ENCODE results near the gene ITIH1.
A peak's percentile ranks its signal among the peaks of the same experiment; 100 is the strongest.
"Not testable (repeated sequence)": the region's sequence is repeated elsewhere in the genome, so short reads cannot be mapped to it uniquely, and the experiment has no call there.

Gene ITIH1

DNA sequence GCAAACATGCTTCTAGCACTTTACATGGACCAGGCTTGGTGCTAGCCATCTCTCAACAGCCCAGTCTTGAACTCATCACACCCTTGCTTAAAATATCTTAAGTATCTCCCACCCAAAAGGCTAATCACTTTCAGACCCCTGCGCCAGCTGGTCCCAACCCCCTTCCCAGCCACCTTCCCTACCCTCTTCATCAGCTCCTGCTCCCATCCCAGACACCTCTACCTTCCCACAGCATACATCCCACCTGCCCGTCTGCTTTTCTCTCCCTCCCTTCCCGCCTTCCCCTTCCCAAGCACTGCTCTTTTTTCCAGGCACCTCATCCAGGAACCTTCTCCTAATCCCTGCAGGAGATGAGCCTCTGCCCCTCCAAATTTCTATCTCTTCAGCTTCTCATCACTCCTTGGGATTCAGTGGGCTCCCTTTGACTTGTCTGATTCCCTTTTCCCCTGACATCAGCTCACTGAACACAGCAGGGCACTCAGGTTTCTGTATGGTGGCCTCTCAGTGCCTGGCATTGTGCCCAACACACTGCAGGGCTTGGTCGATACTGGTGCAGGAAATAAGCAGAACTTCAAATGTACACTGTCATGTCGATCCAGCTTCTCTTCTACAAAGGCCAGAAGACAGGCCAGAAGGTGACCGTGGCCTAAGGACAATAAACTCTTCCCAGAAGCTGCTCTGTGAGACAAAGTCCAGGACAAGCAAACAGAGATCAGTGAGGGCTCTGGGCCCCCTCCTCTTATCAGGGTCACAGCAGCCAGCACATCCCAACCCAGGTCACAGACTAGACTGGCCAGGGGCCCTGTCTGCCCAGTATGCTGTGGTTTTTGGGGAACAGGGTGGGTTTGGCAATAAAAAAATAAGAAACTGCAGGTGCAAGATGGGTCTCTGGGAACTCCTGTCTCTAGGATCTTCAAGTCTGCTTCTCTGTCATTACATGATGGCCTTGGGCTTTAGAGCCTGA lies 2.2 kb upstream of the ITIH1 start:
- no peaks in the 10 kb centered on the region for H3K9me3 ChIP-seq (ENCODE audit: insufficient read depth, low read length)
- peaks cover 38% of the 10 kb centered on the region for H3K4me1 ChIP-seq (ENCODE audit: low read length)
- no peaks in the 10 kb centered on the region for H3K27me3 ChIP-seq (ENCODE audit: low read depth, low read length)
- no peak overlapping the region for H3K27ac ChIP-seq (ENCODE audit: low read length)
- H3K4me3 ChIP-seq (ENCODE audit: low read length): no peak overlapping the region
- no peak overlapping the region for H2AFZ ChIP-seq (ENCODE audit: low read depth, low read length)
- no peaks in the 10 kb centered on the region for H4K20me1 ChIP-seq (ENCODE audit: insufficient read depth, low read length)
- H3K9ac ChIP-seq (ENCODE audit: low read length): no peak overlapping the region
- H3K36me3 ChIP-seq (replicated peaks; ENCODE audit: low read depth, low read length): no peaks in the 10 kb centered on the region
- H3K79me2 ChIP-seq (ENCODE audit: low read length): peaks cover 5% of the 10 kb centered on the region
- no peak for TF ChIP-seq EZH2phosphoT487 (IDR thresholded peaks at IDR 0.05; ENCODE audit: low read depth)
- TF ChIP-seq, protein P1, sequence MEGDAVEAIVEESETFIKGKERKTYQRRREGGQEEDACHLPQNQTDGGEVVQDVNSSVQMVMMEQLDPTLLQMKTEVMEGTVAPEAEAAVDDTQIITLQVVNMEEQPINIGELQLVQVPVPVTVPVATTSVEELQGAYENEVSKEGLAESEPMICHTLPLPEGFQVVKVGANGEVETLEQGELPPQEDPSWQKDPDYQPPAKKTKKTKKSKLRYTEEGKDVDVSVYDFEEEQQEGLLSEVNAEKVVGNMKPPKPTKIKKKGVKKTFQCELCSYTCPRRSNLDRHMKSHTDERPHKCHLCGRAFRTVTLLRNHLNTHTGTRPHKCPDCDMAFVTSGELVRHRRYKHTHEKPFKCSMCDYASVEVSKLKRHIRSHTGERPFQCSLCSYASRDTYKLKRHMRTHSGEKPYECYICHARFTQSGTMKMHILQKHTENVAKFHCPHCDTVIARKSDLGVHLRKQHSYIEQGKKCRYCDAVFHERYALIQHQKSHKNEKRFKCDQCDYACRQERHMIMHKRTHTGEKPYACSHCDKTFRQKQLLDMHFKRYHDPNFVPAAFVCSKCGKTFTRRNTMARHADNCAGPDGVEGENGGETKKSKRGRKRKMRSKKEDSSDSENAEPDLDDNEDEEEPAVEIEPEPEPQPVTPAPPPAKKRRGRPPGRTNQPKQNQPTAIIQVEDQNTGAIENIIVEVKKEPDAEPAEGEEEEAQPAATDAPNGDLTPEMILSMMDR (IDR thresholded peaks at IDR 0.05; ENCODE audit: low read depth, low read length): no peak
- H3K4me2 ChIP-seq (ENCODE audit: low read length): no peak overlapping the region

DNA sequence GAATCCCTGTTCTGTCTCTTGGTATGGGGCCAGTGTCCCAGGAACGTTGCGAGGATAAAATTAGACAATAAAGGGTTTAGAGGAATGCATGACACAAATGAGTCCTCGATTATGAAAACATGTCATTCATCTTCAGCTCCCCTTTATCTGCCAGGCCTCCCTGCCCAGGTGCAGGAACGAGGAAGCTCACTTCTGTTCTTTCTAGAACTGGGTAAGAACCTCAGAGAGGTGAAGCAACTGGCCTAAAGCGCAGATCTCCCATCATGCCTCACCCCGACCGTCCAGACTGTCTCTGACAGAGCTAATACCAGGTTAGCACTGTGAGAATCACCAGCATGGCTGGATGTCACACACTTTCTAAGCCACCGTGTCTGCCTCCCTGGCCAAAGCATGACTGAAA lies 1.5 kb upstream of the ITIH1 start:
- Histone ChIP-seq H3K4me1 (ENCODE audit: low read length) (peaks cover 41% of the 10 kb centered on the region), H3K36me3 (replicated peaks; ENCODE audit: low read depth, low read length) (no peaks in the 10 kb centered on the region), H4K20me1 (ENCODE audit: insufficient read depth, low read length) (no peaks in the 10 kb centered on the region), H3K9ac (ENCODE audit: low read length) (no peak overlapping the region), H3K9me3 (ENCODE audit: insufficient read depth, low read length) (no peaks in the 10 kb centered on the region), H3K27ac (ENCODE audit: low read length) (no peak overlapping the region), H3K4me3 (ENCODE audit: low read length) (no peak overlapping the region), H3K27me3 (ENCODE audit: low read depth, low read length) (no peaks in the 10 kb centered on the region), H3K4me2 (ENCODE audit: low read length) (no peak overlapping the region), H2AFZ (ENCODE audit: low read depth, low read length) (no peak overlapping the region), H3K79me2 (ENCODE audit: low read length) (no peaks in the 10 kb centered on the region)
- TF ChIP-seq EZH2phosphoT487 (IDR thresholded peaks at IDR 0.05; ENCODE audit: low read depth): no peak
- TF ChIP-seq, protein P1 (IDR thresholded peaks at IDR 0.05; ENCODE audit: low read depth, low read length): no peak

DNA sequence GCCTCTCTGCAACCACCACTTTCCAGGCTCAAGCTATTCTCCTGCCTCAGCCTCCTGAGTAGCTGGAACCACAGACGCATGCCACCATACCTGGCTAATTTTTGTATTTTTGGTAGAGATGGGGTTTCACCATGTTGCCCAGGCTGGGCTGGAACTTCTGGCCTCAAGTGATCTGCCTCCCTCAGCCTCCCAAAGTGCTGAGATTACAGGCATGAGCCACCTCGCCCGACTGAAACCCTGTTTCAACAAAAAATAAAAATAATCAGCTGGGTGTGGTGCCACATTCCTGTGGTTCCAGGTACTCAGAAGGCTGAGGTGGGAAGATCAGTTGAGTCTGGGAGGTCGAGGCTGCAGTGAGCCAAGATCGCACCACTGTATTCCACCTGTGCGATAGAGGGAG lies 913 bp upstream of the ITIH1 start:
- not testable (repeated sequence) for H3K4me3 ChIP-seq (ENCODE audit: low read length); H3K79me2 ChIP-seq (ENCODE audit: low read length); H3K4me2 ChIP-seq (ENCODE audit: low read length); H3K27me3 ChIP-seq (ENCODE audit: low read depth, low read length); H3K36me3 ChIP-seq (replicated peaks; ENCODE audit: low read depth, low read length); H3K9ac ChIP-seq (ENCODE audit: low read length); H2AFZ ChIP-seq (ENCODE audit: low read depth, low read length); H3K27ac ChIP-seq (ENCODE audit: low read length); H3K9me3 ChIP-seq (ENCODE audit: insufficient read depth, low read length); H4K20me1 ChIP-seq (ENCODE audit: insufficient read depth, low read length)
- peaks cover 38% of the 10 kb centered on the region for H3K4me1 ChIP-seq (ENCODE audit: low read length)

DNA sequence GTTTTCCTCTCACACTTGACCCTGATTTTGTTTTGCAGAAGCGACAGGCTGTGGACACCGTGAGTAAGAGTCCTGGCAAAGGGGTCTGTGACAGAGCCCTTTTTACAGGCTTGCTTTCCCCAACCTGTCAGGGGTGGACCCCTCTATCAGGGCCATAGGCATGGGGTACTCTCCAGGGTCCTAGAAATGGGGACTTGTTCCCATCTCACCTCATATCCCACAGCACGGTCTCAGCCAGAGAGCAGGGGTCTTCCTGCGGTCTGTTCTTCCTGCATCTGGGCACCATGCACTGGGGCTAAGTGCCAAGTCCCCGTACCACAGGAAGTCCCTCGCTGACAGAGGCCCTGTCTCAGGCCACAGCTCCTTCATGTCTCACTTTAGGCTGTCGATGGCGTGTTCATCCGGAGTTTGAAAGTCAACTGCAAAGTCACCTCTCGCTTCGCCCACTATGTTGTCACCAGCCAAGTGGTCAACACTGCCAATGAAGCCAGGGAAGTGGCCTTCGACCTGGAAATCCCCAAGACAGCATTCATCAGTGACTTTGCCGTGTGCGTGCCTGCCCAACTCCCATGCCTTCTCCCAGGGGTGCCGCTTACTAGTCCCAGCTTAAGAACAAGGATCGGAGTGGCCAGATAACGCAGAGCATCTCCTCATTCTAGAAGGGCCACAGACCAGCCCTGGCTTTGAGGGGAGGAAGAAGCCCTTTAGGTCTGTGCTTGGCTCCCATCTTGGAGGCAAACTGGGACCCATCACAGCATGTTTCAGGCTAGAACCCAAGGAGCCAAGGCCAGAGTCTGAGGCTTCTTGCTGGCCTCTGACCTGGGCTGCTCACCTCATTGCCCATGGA lies 783 bp downstream of the ITIH1 start:
- Histone ChIP-seq H3K4me3 (ENCODE audit: low read length) (no peak overlapping the region), H3K4me2 (ENCODE audit: low read length) (0 out of 2 replicates have a peak overlapping the region, but pooled peaks have one; percentile 72)
- no peak for TF ChIP-seq EZH2phosphoT487 (IDR thresholded peaks at IDR 0.05; ENCODE audit: low read depth)
- TF ChIP-seq, protein P1 (IDR thresholded peaks at IDR 0.05; ENCODE audit: low read depth, low read length): no peak

More for the DNA sequence above, 783 bp downstream of the ITIH1 start:
- Histone ChIP-seq H3K9me3 (ENCODE audit: insufficient read depth, low read length) (no peaks in the 10 kb centered on the region), H3K27ac (ENCODE audit: low read length) (no peak overlapping the region), H3K27me3 (ENCODE audit: low read depth, low read length) (no peaks in the 10 kb centered on the region), H3K79me2 (ENCODE audit: low read length) (no peaks in the 10 kb centered on the region), H4K20me1 (ENCODE audit: insufficient read depth, low read length) (no peaks in the 10 kb centered on the region), H2AFZ (ENCODE audit: low read depth, low read length) (no peak overlapping the region), H3K9ac (ENCODE audit: low read length) (no peak overlapping the region), H3K36me3 (replicated peaks; ENCODE audit: low read depth, low read length) (no peaks in the 10 kb centered on the region), H3K4me1 (ENCODE audit: low read length) (peaks cover 35% of the 10 kb centered on the region)
